Upper lobe of right lung (tissue), 1 donor: ENCODE data around the gene ASB3. TPM values are rescaled to one million over a fixed set of nuclear protein-coding genes. Genes with fewer than 3 reads are reported as not detected.
"Not testable (repeated sequence)": the region's sequence is repeated elsewhere in the genome, so short reads cannot be mapped to it uniquely, and the experiment has no call there.

ENCODE experiments used
- ATAC-seq: fragments of 200-7000 bp; cut with Tn5 transposase; one replicate; pipeline ENCODE4 v1.9.1; 2020; ENCODE audit warnings: mild to moderate bottlenecking, moderate library complexity
- DNase-seq: peaks from one replicate; pipeline ENCODE4 v3.0.0-alpha.2; 2020
- H3K27ac ChIP-seq: fragments of 200-600 bp; one replicate; pipeline ENCODE4 v1.8.0; 2022
- H3K27me3 ChIP-seq: fragments of 200-600 bp; one replicate; pipeline ENCODE4 v1.8.0; 2022; ENCODE audit warnings: mild to moderate bottlenecking
- H3K36me3 ChIP-seq: fragments of 200-600 bp; one replicate; pipeline ENCODE4 v1.8.0; 2022
- H3K4me1 ChIP-seq: fragments of 200-600 bp; one replicate; pipeline ENCODE4 v1.8.0; 2022
- H3K4me3 ChIP-seq: fragments of 200-600 bp; one replicate; pipeline ENCODE4 v1.8.0; 2022; ENCODE audit warnings: mild to moderate bottlenecking
- H3K9me3 ChIP-seq: fragments of 200-600 bp; one replicate; pipeline ENCODE4 v1.8.0; 2022
- CTCF ChIP-seq: fragments of 200-600 bp; IDR thresholded peaks from one replicate; pipeline ENCODE4 v1.8.0; 2022; ENCODE audit warnings: antibody characterized with exemption
- intact Hi-C: fragments of 100-400 bp; cut with DNase I; formaldehyde crosslinking; loops from one replicate; pipeline ENCODE4 v1.11.0; 2022
- total RNA-seq: library from RNA; stranded (reverse); fragmentation: NEBNext Ultra II Directional; extraction: Animal tissue kit (Norgen Biotek cat#: 25700); gene quantifications from one replicate; pipeline ENCODE4 v1.2.1, GENCODE V29; 2021
- donor health status: DM: no; HTN: yes; CAD: no; lungs with severe emphysema.

The ASB3 gene
- total RNA-seq, 1 donor from 2014 or later, result 29.0 TPM

- Histone ChIP-seq H3K27ac (no peak overlapping the region), H3K27me3 (no peaks in the 10 kb centered on the region), H3K36me3 (peaks cover 4% of the 10 kb centered on the region), H3K9me3 (no peaks in the 10 kb centered on the region), H3K4me3 (no peak overlapping the region), H3K4me1 (peaks cover 3% of the 10 kb centered on the region)
- ATAC-seq (no peak), DNase-seq (no peak)
- TF ChIP-seq CTCF, result no peak
- intact Hi-C loops, result no loop called here
These were observed 17.3 kb downstream of the ASB3 start for GRCh38 chr2:53769318-53769945.

GRCh38 chr2:53768242-53768542 lies 18.6 kb downstream of the ASB3 start:
- no peaks in the 10 kb centered on the region for H3K27me3 ChIP-seq
- H3K9me3 ChIP-seq, result no peaks in the 10 kb centered on the region
- H3K4me1 ChIP-seq, result peaks cover 3% of the 10 kb centered on the region
- ATAC-seq (no peak), DNase-seq (no peak)
- no peak for TF ChIP-seq CTCF
- H3K36me3 ChIP-seq, result peaks cover 6% of the 10 kb centered on the region
- H3K27ac ChIP-seq, result peak overlapping the region; percentile 74
- intact Hi-C loops, result no loop called here
- peak overlapping the region; percentile 72 for H3K4me3 ChIP-seq

- Histone ChIP-seq H3K4me3 (peak within 1 kb of the TSS; percentile 72), H3K27ac (peak within 1 kb of the TSS; percentile 74), H3K36me3 (peaks cover 12% of the 10 kb centered on the region), H3K4me1 (peaks cover 3% of the 10 kb centered on the region), H3K9me3 (no peaks in the 10 kb centered on the region), H3K27me3 (no peaks in the 10 kb centered on the region)
- intact Hi-C loops, result no loop called here
- TF ChIP-seq CTCF, result peak; percentile 52
- ATAC-seq (peak; percentile 97), DNase-seq (peak; percentile 94)
These were observed 19.1 kb downstream of the ASB3 start, which contains the start of gene CHAC2 for GRCh38 chr2:53767405-53768241. CHAC2 (plus strand) TSS chr2:53767804; CDS start chr2:53767887, 83 bp downstream.

- no peak for DNase-seq
- no peaks in the 10 kb centered on the region for H3K27me3 ChIP-seq
- H3K9me3 ChIP-seq, result no peaks in the 10 kb centered on the region
- intact Hi-C loops, result no loop called here
- no peak overlapping the region for H3K27ac ChIP-seq
- ATAC-seq, result no peak
- TF ChIP-seq CTCF, result no peak
- no peak overlapping the region for H3K4me3 ChIP-seq
- peaks cover 17% of the 10 kb centered on the region for H3K36me3 ChIP-seq
- peaks cover 3% of the 10 kb centered on the region for H3K4me1 ChIP-seq
These were observed 21.0 kb downstream of the ASB3 start for GRCh38 chr2:53765767-53766166.

- H3K27ac ChIP-seq, H3K4me3 ChIP-seq, H3K36me3 ChIP-seq, H3K9me3 ChIP-seq, intact Hi-C loops, H3K4me1 ChIP-seq, H3K27me3 ChIP-seq, ATAC-seq, DNase-seq: not testable (repeated sequence)
These were observed 29.5 kb downstream of the ASB3 start for GRCh38 chr2:53757206-53757605.

GRCh38 chr2:53756644-53757043 lies 30.1 kb downstream of the ASB3 start:
- Histone ChIP-seq H3K4me1 (no peaks in the 10 kb centered on the region), H3K27ac (no peak overlapping the region), H3K27me3 (no peaks in the 10 kb centered on the region), H3K36me3 (no peaks in the 10 kb centered on the region), H3K9me3 (no peaks in the 10 kb centered on the region), H3K4me3 (no peak overlapping the region)
- intact Hi-C loops, result no loop called here
- no peak for DNase-seq
- ATAC-seq, result no peak
- TF ChIP-seq CTCF, result no peak
